Activated naive CD8-positive, alpha-beta T cell treated with anti-CD3 and anti-CD28 coated beads, Interleukin-2, amount 50 U/mL, for 24 hours (primary cell): ENCODE data around the gene HPCAL1.
"Not testable (repeated sequence)": the region's sequence is repeated elsewhere in the genome, so short reads cannot be mapped to it uniquely, and the experiment has no call there.

Experiments
- ATAC-seq: fragments of 150-1000 bp; cut with Tn5 transposase; one replicate; pipeline ENCODE4 v1.10.0; 2021
- DNase-seq: peaks from one replicate; pipeline ENCODE4 v3.0.0; 2021
- H3K27ac Mint-ChIP-seq: one replicate; pipeline ENCODE4 v1.8.0; 2021; ENCODE audit warnings: mild to moderate bottlenecking, mixed read lengths
- H3K27me3 Mint-ChIP-seq: one replicate; pipeline ENCODE4 v1.8.0; 2021; ENCODE audit warnings: mixed read lengths
- H3K36me3 Mint-ChIP-seq: one replicate; pipeline ENCODE4 v1.8.0; 2021; ENCODE audit warnings: low read depth, mixed read lengths
- H3K4me1 Mint-ChIP-seq: one replicate; pipeline ENCODE4 v1.8.0; 2021; ENCODE audit warnings: mixed read lengths
- H3K4me3 Mint-ChIP-seq: one replicate; pipeline ENCODE4 v1.8.0; 2021; ENCODE audit warnings: mild to moderate bottlenecking, moderate library complexity, mixed read lengths
- H3K9me3 Mint-ChIP-seq: one replicate; pipeline ENCODE4 v1.8.0; 2021; ENCODE audit warnings: mixed read lengths

The HPCAL1 gene

GRCh38 chr2:10286216-10287037, 16.3 kb upstream of the HPCAL1 start:
- H3K9me3 Mint-ChIP-seq = no peaks in the 10 kb centered on the region
- H3K36me3 Mint-ChIP-seq = no peaks in the 10 kb centered on the region
- DNase-seq (no peak), ATAC-seq (no peak)
- H3K4me3 Mint-ChIP-seq = no peak overlapping the region
- peaks cover 12% of the 10 kb centered on the region for H3K4me1 Mint-ChIP-seq
- H3K27ac Mint-ChIP-seq = no peak overlapping the region
- peaks cover 2% of the 10 kb centered on the region for H3K27me3 Mint-ChIP-seq

GRCh38 chr2:10287761-10288160, 14.9 kb upstream of the HPCAL1 start:
- DNase-seq (no peak), ATAC-seq (no peak)
- no peaks in the 10 kb centered on the region for H3K36me3 Mint-ChIP-seq
- no peak overlapping the region for H3K27ac Mint-ChIP-seq
- H3K4me3 Mint-ChIP-seq = no peak overlapping the region
- no peaks in the 10 kb centered on the region for H3K27me3 Mint-ChIP-seq
- no peaks in the 10 kb centered on the region for H3K9me3 Mint-ChIP-seq
- peaks cover 10% of the 10 kb centered on the region for H3K4me1 Mint-ChIP-seq

- no peak for ATAC-seq
- H3K36me3 Mint-ChIP-seq = no peaks in the 10 kb centered on the region
- no peak overlapping the region for H3K4me3 Mint-ChIP-seq
- peaks cover 1% of the 10 kb centered on the region for H3K9me3 Mint-ChIP-seq
- no peak overlapping the region for H3K27ac Mint-ChIP-seq
- H3K27me3 Mint-ChIP-seq = no peaks in the 10 kb centered on the region
- DNase-seq = no peak
- peaks cover 4% of the 10 kb centered on the region for H3K4me1 Mint-ChIP-seq
Measured at GRCh38 chr2:10288606-10289005, 14.1 kb upstream of the HPCAL1 start.

- Mint-ChIP-seq H3K27ac (no peak overlapping the region), H3K4me1 (peaks cover 3% of the 10 kb centered on the region), H3K27me3 (no peaks in the 10 kb centered on the region), H3K9me3 (peaks cover 9% of the 10 kb centered on the region), H3K36me3 (no peaks in the 10 kb centered on the region), H3K4me3 (no peak overlapping the region)
- DNase-seq (no peak), ATAC-seq (no peak)
Measured at GRCh38 chr2:10289352-10289751, 13.4 kb upstream of the HPCAL1 start.

- Mint-ChIP-seq H3K27ac (no peak overlapping the region), H3K36me3 (no peaks in the 10 kb centered on the region), H3K9me3 (peaks cover 11% of the 10 kb centered on the region), H3K4me1 (peaks cover 2% of the 10 kb centered on the region), H3K4me3 (no peak overlapping the region), H3K27me3 (no peaks in the 10 kb centered on the region)
- ATAC-seq (no peak), DNase-seq (no peak)
Measured at GRCh38 chr2:10289891-10290290, 12.8 kb upstream of the HPCAL1 start.

GRCh38 chr2:10291376-10291775, 11.3 kb upstream of the HPCAL1 start:
- not testable (repeated sequence) for DNase-seq, H3K4me1 Mint-ChIP-seq, ATAC-seq, H3K27ac Mint-ChIP-seq, H3K36me3 Mint-ChIP-seq, H3K27me3 Mint-ChIP-seq, H3K4me3 Mint-ChIP-seq
- H3K9me3 Mint-ChIP-seq = peaks cover 11% of the 10 kb centered on the region

GRCh38 chr2:10292033-10292432, 10.7 kb upstream of the HPCAL1 start:
- no peak overlapping the region for H3K4me3 Mint-ChIP-seq
- peaks cover 4% of the 10 kb centered on the region for H3K4me1 Mint-ChIP-seq
- H3K27me3 Mint-ChIP-seq = no peaks in the 10 kb centered on the region
- H3K9me3 Mint-ChIP-seq = peaks cover 11% of the 10 kb centered on the region
- no peak overlapping the region for H3K27ac Mint-ChIP-seq
- ATAC-seq (no peak), DNase-seq (no peak)
- H3K36me3 Mint-ChIP-seq = no peaks in the 10 kb centered on the region

- H3K27me3 Mint-ChIP-seq = no peaks in the 10 kb centered on the region
- DNase-seq = no peak
- peaks cover 11% of the 10 kb centered on the region for H3K9me3 Mint-ChIP-seq
Measured at GRCh38 chr2:10293603-10294002, 9.1 kb upstream of the HPCAL1 start.

GRCh38 chr2:10294077-10294476, 8.6 kb upstream of the HPCAL1 start:
- no peaks in the 10 kb centered on the region for H3K27me3 Mint-ChIP-seq
- no peak overlapping the region for H3K27ac Mint-ChIP-seq
- no peak overlapping the region for H3K4me3 Mint-ChIP-seq
- DNase-seq (no peak), ATAC-seq (no peak)
- H3K9me3 Mint-ChIP-seq = peaks cover 11% of the 10 kb centered on the region
- peaks cover 24% of the 10 kb centered on the region for H3K4me1 Mint-ChIP-seq
- no peaks in the 10 kb centered on the region for H3K36me3 Mint-ChIP-seq

More at GRCh38 chr2:10293603-10294002, 9.1 kb upstream of the HPCAL1 start:
- no peak for ATAC-seq
- no peaks in the 10 kb centered on the region for H3K36me3 Mint-ChIP-seq
- H3K27ac Mint-ChIP-seq = no peak overlapping the region
- H3K4me1 Mint-ChIP-seq = peaks cover 19% of the 10 kb centered on the region
- H3K4me3 Mint-ChIP-seq = no peak overlapping the region

GRCh38 chr2:10295649-10296048, 7.1 kb upstream of the HPCAL1 start:
- not testable (repeated sequence) for H3K4me3 Mint-ChIP-seq, H3K27ac Mint-ChIP-seq, H3K27me3 Mint-ChIP-seq, H3K36me3 Mint-ChIP-seq, DNase-seq, ATAC-seq
- H3K4me1 Mint-ChIP-seq = peaks cover 38% of the 10 kb centered on the region
- peaks cover 11% of the 10 kb centered on the region for H3K9me3 Mint-ChIP-seq

- Mint-ChIP-seq H3K27me3 (no peaks in the 10 kb centered on the region), H3K9me3 (peaks cover 11% of the 10 kb centered on the region), H3K4me3 (no peak overlapping the region), H3K27ac (no peak overlapping the region), H3K36me3 (no peaks in the 10 kb centered on the region), H3K4me1 (peaks cover 43% of the 10 kb centered on the region)
- ATAC-seq (no peak), DNase-seq (no peak)
Measured at GRCh38 chr2:10296142-10296541, 6.6 kb upstream of the HPCAL1 start.

GRCh38 chr2:10297191-10297830, 5.4 kb upstream of the HPCAL1 start:
- no peak overlapping the region for H3K4me3 Mint-ChIP-seq
- ATAC-seq = no peak
- no peaks in the 10 kb centered on the region for H3K27me3 Mint-ChIP-seq
- H3K9me3 Mint-ChIP-seq = peaks cover 11% of the 10 kb centered on the region
- H3K36me3 Mint-ChIP-seq = no peaks in the 10 kb centered on the region
- H3K27ac Mint-ChIP-seq = peak overlapping the region; percentile 66
- peaks cover 52% of the 10 kb centered on the region for H3K4me1 Mint-ChIP-seq
- DNase-seq = no peak

GRCh38 chr2:10297959-10298531, 4.7 kb upstream of the HPCAL1 start:
- Mint-ChIP-seq H3K4me1 (peaks cover 52% of the 10 kb centered on the region), H3K27ac (peak overlapping the region; percentile 66)
- ATAC-seq = peak; percentile 29

GRCh38 chr2:10298777-10299176, 3.9 kb upstream of the HPCAL1 start:
- Mint-ChIP-seq H3K4me1 (peaks cover 55% of the 10 kb centered on the region), H3K27ac (peak overlapping the region; percentile 66)
- H3K4me3 Mint-ChIP-seq, H3K9me3 Mint-ChIP-seq, DNase-seq, H3K36me3 Mint-ChIP-seq, H3K27me3 Mint-ChIP-seq, ATAC-seq: not testable (repeated sequence)

More at GRCh38 chr2:10297959-10298531, 4.7 kb upstream of the HPCAL1 start:
- Mint-ChIP-seq H3K27me3 (no peaks in the 10 kb centered on the region), H3K9me3 (peaks cover 11% of the 10 kb centered on the region), H3K36me3 (no peaks in the 10 kb centered on the region), H3K4me3 (no peak overlapping the region)
- DNase-seq = peak; percentile 62
